Erythroblast (primary cell): ENCODE data around the gene ACP1.

Source experiments
- GATA1 ChIP-seq: IDR thresholded peaks from 2 replicates; pipeline ENCODE4 v1.6.1; 2011; ENCODE audit warnings: low read depth, mild to moderate bottlenecking, control low read depth, low read length, moderate library complexity
- POLR2A ChIP-seq: IDR thresholded peaks from 2 replicates; pipeline ENCODE4 v1.6.1; 2011; ENCODE audit warnings: mild to moderate bottlenecking, low read length

DNA sequence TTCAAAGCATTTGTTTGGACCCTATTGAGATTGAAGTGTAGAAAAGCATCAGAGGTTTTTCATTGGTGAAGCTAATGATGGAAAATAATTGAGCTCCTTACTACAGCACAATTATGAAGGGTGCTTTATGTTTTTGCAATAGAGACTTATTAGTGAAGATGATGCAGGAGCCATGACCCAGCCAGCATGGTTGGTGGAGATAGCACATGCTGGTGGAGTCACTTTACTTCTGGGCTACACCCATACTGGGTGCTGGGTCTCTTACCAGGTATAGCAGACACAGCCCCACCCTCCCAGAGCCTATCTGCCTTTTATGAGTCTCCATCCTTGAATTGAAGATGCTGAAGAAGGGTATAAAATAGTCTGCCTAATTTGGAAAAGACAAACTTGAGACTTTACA lies 3.6 kb downstream of the ACP1 start:
- TF ChIP-seq POLR2A, result no peak
- no peak for TF ChIP-seq GATA1
